Panc1 (cell line): ENCODE results near the gene WDR36. TPM values are rescaled to one million over a fixed set of nuclear protein-coding genes. Genes with fewer than 3 reads are reported as not detected.

ENCODE experiments used
- ATAC-seq: fragments of 200-7000 bp; cut with Tn5 transposase; 2 replicates; pipeline ENCODE4 v1.9.1; 2020; ENCODE audit warnings: mild to moderate bottlenecking, moderate library complexity
- BruUV-seq: library from RNA; stranded (reverse); fragments of 400-500 nt; replicated peaks from 2 replicates; lab custom pipeline; 2021; lab: Mats Ljungman, UMichigan
- CTCF ChIA-PET: fragments of 300-600 bp; sonication (Branson Sonifier 250); formaldehyde crosslinking; loops from one replicate; lab custom pipeline; 2022; ENCODE audit warnings: antibody characterized with exemption; lab: Charles Lee
- POLR2A ChIA-PET: fragments of 300-600 bp; sonication (Branson Sonifier 250); formaldehyde crosslinking; loops from one replicate; lab custom pipeline; 2022; ENCODE audit warnings: antibody characterized with exemption; lab: Charles Lee
- DNase-seq: peaks from one replicate; pipeline ENCODE4 v3.0.0-alpha.2; 2010; ENCODE audit warnings: low read depth, low spot score
- H3K27ac ChIP-seq: 2 replicates; pipeline ENCODE4 v1.5.1; 2011; ENCODE audit warnings: mild to moderate bottlenecking, low read length, inconsistent platforms
- H3K27me3 ChIP-seq: fragments of 200-500 bp; sonication (Bioruptor generic); 2 replicates; pipeline ENCODE4 v1.6.0; 2014; ENCODE audit warnings: low read length, inconsistent platforms; ENCODE audit not compliant: control insufficient read depth, insufficient read depth
- H3K36me3 ChIP-seq: fragments of 200-500 bp; sonication (Bioruptor generic); 2 replicates; pipeline ENCODE4 v1.5.1; 2014; ENCODE audit warnings: inconsistent platforms, mild to moderate bottlenecking, low read length, moderate library complexity; ENCODE audit not compliant: control insufficient read depth, insufficient read depth
- H3K4me1 ChIP-seq: 2 replicates; pipeline ENCODE4 v1.5.1; 2011; ENCODE audit warnings: inconsistent platforms, mild to moderate bottlenecking, low read length, moderate library complexity; ENCODE audit not compliant: control insufficient read depth, insufficient read depth
- H3K4me3 ChIP-seq, 2 experiments: 2 replicates each; pipeline ENCODE4 v1.5.1; 2011 to 2012; ENCODE audit warnings: low read depth in 2 of 2, low read length in 2 of 2, mild to moderate bottlenecking in 2 of 2, inconsistent platforms in 1 of 2, moderate library complexity in 1 of 2
- H3K9me3 ChIP-seq: fragments of 200-500 bp; sonication (Bioruptor generic); 2 replicates; pipeline ENCODE4 v1.5.1; 2014; ENCODE audit warnings: low read depth, mild to moderate bottlenecking, inconsistent platforms, low read length, moderate library complexity; ENCODE audit not compliant: control insufficient read depth, insufficient read depth
- POLR2AphosphoS5 ChIP-seq: IDR thresholded peaks from 2 replicates; pipeline ENCODE4 v1.6.1; 2012; ENCODE audit warnings: mild to moderate bottlenecking, low read depth, low read length, moderate library complexity
- REST ChIP-seq, 2 experiments: IDR thresholded peaks; 2 replicates each; pipeline ENCODE4 v1.6.1; 2011 to 2012; ENCODE audit warnings: low read depth in 2 of 2, control low read depth in 1 of 2, low read length in 1 of 2, mild to moderate bottlenecking in 1 of 2, moderate library complexity in 1 of 2; ENCODE audit not compliant: insufficient read depth in 1 of 2
- SIN3A ChIP-seq: IDR thresholded peaks from 2 replicates; pipeline ENCODE4 v1.6.1; 2012; ENCODE audit warnings: low read depth, mild to moderate bottlenecking, low read length, moderate library complexity, borderline replicate concordance; ENCODE audit not compliant: insufficient read depth
- TCF7L2 ChIP-seq: IDR thresholded peaks from 2 replicates; pipeline ENCODE4 v1.6.1; 2011; ENCODE audit warnings: mild to moderate bottlenecking, low read depth, low read length, inconsistent platforms
- in situ Hi-C: cut with HindIII; loops from 2 replicates; pipeline ENCODE4 v1.10.0; 2016; ENCODE audit warnings: low sequenced_read_pairs, low pct_unique_long_range_greater_than_20kb
- intact Hi-C: fragments of 100-400 bp; cut with micrococcal nuclease; formaldehyde crosslinking; loops from one replicate; pipeline ENCODE4 v1.10.0; 2022; ENCODE audit not compliant: unreplicated experiment
- total RNA-seq: library from RNA; stranded (reverse); gene quantifications from one replicate; pipeline ENCODE4 v1.2.1, GENCODE V29; 2021; ENCODE audit not compliant: unreplicated experiment
- TF ChIP-seq, protein P1 (sequence below): fragments of 450-650 bp; IDR thresholded peaks from 2 replicates; pipeline ENCODE4 v1.5.1; 2017; ENCODE audit warnings: mild to moderate bottlenecking

WDR36 gene
- total RNA-seq, 1 experiment from 2014 or later, result 33.9 TPM

- in situ Hi-C loops, result no loop called here
These were observed 30.5 kb upstream of the WDR36 start for GRCh38 chr5:111061618-111062017.

GRCh38 chr5:111063709-111064322 is 28.3 kb upstream of the WDR36 start:
- TF ChIP-seq TCF7L2, result no peak
- no peak for TF ChIP-seq REST (IDR thresholded peaks at IDR 0.05; ENCODE audit: insufficient read depth in 1 of 2, low read depth in 2 of 2, low read length in 1 of 2)
- TF ChIP-seq, protein P1, sequence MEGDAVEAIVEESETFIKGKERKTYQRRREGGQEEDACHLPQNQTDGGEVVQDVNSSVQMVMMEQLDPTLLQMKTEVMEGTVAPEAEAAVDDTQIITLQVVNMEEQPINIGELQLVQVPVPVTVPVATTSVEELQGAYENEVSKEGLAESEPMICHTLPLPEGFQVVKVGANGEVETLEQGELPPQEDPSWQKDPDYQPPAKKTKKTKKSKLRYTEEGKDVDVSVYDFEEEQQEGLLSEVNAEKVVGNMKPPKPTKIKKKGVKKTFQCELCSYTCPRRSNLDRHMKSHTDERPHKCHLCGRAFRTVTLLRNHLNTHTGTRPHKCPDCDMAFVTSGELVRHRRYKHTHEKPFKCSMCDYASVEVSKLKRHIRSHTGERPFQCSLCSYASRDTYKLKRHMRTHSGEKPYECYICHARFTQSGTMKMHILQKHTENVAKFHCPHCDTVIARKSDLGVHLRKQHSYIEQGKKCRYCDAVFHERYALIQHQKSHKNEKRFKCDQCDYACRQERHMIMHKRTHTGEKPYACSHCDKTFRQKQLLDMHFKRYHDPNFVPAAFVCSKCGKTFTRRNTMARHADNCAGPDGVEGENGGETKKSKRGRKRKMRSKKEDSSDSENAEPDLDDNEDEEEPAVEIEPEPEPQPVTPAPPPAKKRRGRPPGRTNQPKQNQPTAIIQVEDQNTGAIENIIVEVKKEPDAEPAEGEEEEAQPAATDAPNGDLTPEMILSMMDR, result peak; percentile 67
- in situ Hi-C loops, result no loop called here
- CTCF ChIA-PET, result no interaction called here
- intact Hi-C loops, result loop anchor here (5.0 kb wide), 1 partner anchor 307 kb away; no protein-coding TSS in a partner anchor
- Histone ChIP-seq H3K4me1 (no peaks in the 10 kb centered on the region), H3K9me3 (no peaks in the 10 kb centered on the region), H3K27ac (no peak overlapping the region), H3K27me3 (peaks cover 11% of the 10 kb centered on the region), H3K4me3 (no peak overlapping the region), H3K36me3 (no peaks in the 10 kb centered on the region)
- no peak; the same call in 1 of the 2 replicates for ATAC-seq
- no peak for DNase-seq
- BruUV-seq, result no TSS peak
- POLR2A ChIA-PET, result no interaction called here

More at GRCh38 chr5:111061618-111062017, 30.5 kb upstream of the WDR36 start:
- ChIA-PET CTCF (no interaction called here), POLR2A (no interaction called here)
- intact Hi-C loops, result loop anchor here (5.0 kb wide), 1 partner anchor 304 kb away; no protein-coding TSS in a partner anchor
- ATAC-seq, result no peak
- Histone ChIP-seq H3K4me1 (no peaks in the 10 kb centered on the region), H3K36me3 (no peaks in the 10 kb centered on the region), H3K27me3 (peaks cover 2% of the 10 kb centered on the region; the same call in 1 of the 2 replicates), H3K9me3 (no peaks in the 10 kb centered on the region), H3K27ac (no peak overlapping the region), H3K4me3 (no peak overlapping the region)
- no peak for DNase-seq
- no peak for TF ChIP-seq POLR2AphosphoS5
- TF ChIP-seq, protein P1, result no peak
- TF ChIP-seq REST (IDR thresholded peaks at IDR 0.05; ENCODE audit: insufficient read depth in 1 of 2, low read depth in 2 of 2, low read length in 1 of 2), result no peak
- no peak for TF ChIP-seq TCF7L2
- TF ChIP-seq SIN3A, result no peak
- no TSS peak for BruUV-seq
